ENCODE data around the gene NDC1.

GRCh38 chr1:53825306-53825705 lies 12.8 kb downstream of the NDC1 start:
- TF ChIP-seq CTCF (IDR thresholded peaks at IDR 0.05) = no peak
- TF ChIP-seq POLR2A (IDR thresholded peaks at IDR 0.05) = no peak

All from testis (tissue), 2 donors.